HepG2 (cell line): ENCODE measurements around the gene SAMD8. TPM values are rescaled to one million over a fixed set of nuclear protein-coding genes. Genes with fewer than 3 reads are reported as not detected.

Experiments
- ATF5 ChIP-seq: sonication (generic); formaldehyde crosslinking; IDR thresholded peaks from 2 replicates; pipeline ENCODE4 v1.4.0; 2020; ENCODE audit warnings: mild to moderate bottlenecking, low read depth, missing genetic modification reagents
- ATF7-NPFF ChIP-seq: sonication (generic); formaldehyde crosslinking; IDR thresholded peaks from 2 replicates; pipeline ENCODE4 v1.8.1; 2023; ENCODE audit warnings: mild to moderate bottlenecking, low read depth, missing genetic modification reagents, moderate library complexity
- CHD4 ChIP-seq: fragments of 200-600 bp; sonication (generic); IDR thresholded peaks from 2 replicates; pipeline ENCODE4 v1.7.0; 2017; ENCODE audit warnings: mild to moderate bottlenecking, low read length, borderline replicate concordance
- DDIT3 ChIP-seq: sonication (generic); formaldehyde crosslinking; IDR thresholded peaks from 2 replicates; pipeline ENCODE4 v1.4.0; 2020; ENCODE audit warnings: mild to moderate bottlenecking, missing genetic modification reagents
- DPF2 ChIP-seq: sonication (generic); formaldehyde crosslinking; IDR thresholded peaks from 2 replicates; pipeline ENCODE4 v1.4.0; 2020; ENCODE audit warnings: mild to moderate bottlenecking, low read depth, missing genetic modification reagents, borderline replicate concordance
- FOXP4 ChIP-seq: sonication (generic); formaldehyde crosslinking; IDR thresholded peaks from 2 replicates; pipeline ENCODE4 v1.4.0; 2020; ENCODE audit warnings: missing genetic modification reagents
- HNF1B ChIP-seq: sonication (generic); formaldehyde crosslinking; IDR thresholded peaks from 2 replicates; pipeline ENCODE4 v1.5.1; 2020; ENCODE audit warnings: mild to moderate bottlenecking, moderate library complexity, missing genetic modification reagents
- HNRNPK ChIP-seq: fragments of 200-400 bp; formaldehyde crosslinking; IDR thresholded peaks from 2 replicates; pipeline ENCODE4 v1.6.1; 2018; ENCODE audit warnings: low read length, low read depth, moderate library complexity, mild to moderate bottlenecking; ENCODE audit not compliant: poor library complexity, severe bottlenecking
- NONO ChIP-seq, 2 experiments: fragments of 450-650 bp in 1 of 2; sonication (generic) in 1 of 2; formaldehyde crosslinking in 1 of 2; IDR thresholded peaks in 1 of 2; conservative IDR thresholded peaks in 1 of 2; 2 replicates each; pipeline versions ENCODE4 v1.6.1 to v1.8.0; 2017 to 2022; ENCODE audit warnings: mild to moderate bottlenecking in 1 of 2, missing genetic modification reagents in 1 of 2, moderate library complexity in 1 of 2
- NR0B2 ChIP-seq: sonication (generic); formaldehyde crosslinking; IDR thresholded peaks from 2 replicates; pipeline ENCODE4 v1.4.0; 2020; ENCODE audit warnings: mild to moderate bottlenecking, missing genetic modification reagents
- PAX8 ChIP-seq: sonication (generic); formaldehyde crosslinking; IDR thresholded peaks from 2 replicates; pipeline ENCODE4 v1.8.0; 2022; ENCODE audit warnings: mild to moderate bottlenecking, missing genetic modification reagents, borderline replicate concordance
- PHF5A ChIP-seq: IDR thresholded peaks from one replicate; pipeline ENCODE4 v1.6.1; 2018; ENCODE audit warnings: low read depth, missing genetic modification reagents; ENCODE audit not compliant: unreplicated experiment
- REL ChIP-seq: sonication (generic); formaldehyde crosslinking; conservative IDR thresholded peaks from 2 replicates; pipeline ENCODE4 v1.8.0; 2022; ENCODE audit warnings: mild to moderate bottlenecking, missing genetic modification reagents, moderate library complexity
- SNRNP70 ChIP-seq: fragments of 200-400 bp; formaldehyde crosslinking; IDR thresholded peaks from 2 replicates; pipeline ENCODE4 v1.6.1; 2017; ENCODE audit warnings: mild to moderate bottlenecking, low read depth, low read length, moderate library complexity
- ZFP36L2 ChIP-seq: sonication (generic); formaldehyde crosslinking; IDR thresholded peaks from 2 replicates; pipeline ENCODE4 v1.4.0; 2020; ENCODE audit warnings: missing genetic modification reagents
- ZNF124 ChIP-seq: sonication (generic); formaldehyde crosslinking; IDR thresholded peaks from 2 replicates; pipeline ENCODE4 v1.4.0; 2020; ENCODE audit warnings: missing genetic modification reagents
- ZNF180 ChIP-seq: sonication (generic); formaldehyde crosslinking; IDR thresholded peaks from 2 replicates; pipeline ENCODE4 v1.4.0; 2020; ENCODE audit warnings: low read depth, missing genetic modification reagents, borderline replicate concordance
- ZNF513 ChIP-seq: sonication (generic); formaldehyde crosslinking; conservative IDR thresholded peaks from 2 replicates; pipeline ENCODE4 v1.5.0; 2020; ENCODE audit warnings: missing genetic modification reagents
- ZNF546 ChIP-seq: sonication (generic); formaldehyde crosslinking; conservative IDR thresholded peaks from 2 replicates; pipeline ENCODE4 v1.8.1; 2023; ENCODE audit warnings: mild to moderate bottlenecking, missing genetic modification reagents
- ZNF564 ChIP-seq: sonication (generic); formaldehyde crosslinking; IDR thresholded peaks from 2 replicates; pipeline ENCODE4 v1.8.1; 2023; ENCODE audit warnings: mild to moderate bottlenecking, missing genetic modification reagents
- ZNF747 ChIP-seq: sonication (generic); formaldehyde crosslinking; IDR thresholded peaks from 2 replicates; pipeline ENCODE4 v1.8.1; 2023; ENCODE audit warnings: missing genetic modification reagents, mild to moderate bottlenecking, borderline replicate concordance
- polyA plus RNA-seq, 8 experiments: library from polyadenylated mRNA; depleted of rRNA in 3 of 8; stranded (reverse) in 7 of 8; unstranded in 1 of 8; fragments of >200 nt; fragmentation: Illumina TruSeq in 4 of 8; extraction: Trizol in 4 of 8; gene quantifications; 2 replicates each; pipeline versions ENCODE4 v1.2.1 to v1.2.3, GENCODE V29; 2011 to 2016; ENCODE audit warnings: low read depth in 4 of 8, missing spikeins in 1 of 8, mixed read lengths in 1 of 8; ENCODE audit not compliant: insufficient read depth in 1 of 8
- total RNA-seq, 5 experiments: library from RNA; depleted of rRNA; stranded (reverse); fragments of >200 nt; fragmentation: Illumina TruSeq; extraction: Trizol; gene quantifications; 2 replicates each; pipeline ENCODE4 v1.2.3, GENCODE V29; 2016; ENCODE audit warnings: low read depth in 1 of 5

SAMD8 gene
- total and polyA plus RNA-seq, 2 of the 13 experiments (the other 11 are each of a cell fraction or from before 2014, with no cell fraction given) = 10.4 to 13.2 TPM

GRCh38 chr10:75210282-75211006 lies 99.0 kb downstream of the SAMD8 start, which contains the start of gene VDAC2 (continued):
- TF ChIP-seq ZNF546 (CRISPR knock-in tag) = no peak; the same call in none of the 2 replicates
- no peak for TF ChIP-seq DDIT3 (CRISPR knock-in tag)
- peak; percentile 45; the same call in 1 of the 2 replicates for TF ChIP-seq ZNF564
- 0 out of 2 replicates have a peak, but pooled peaks have one; percentile 34 for TF ChIP-seq DPF2 (CRISPR knock-in tag)
- TF ChIP-seq NR0B2 = peak; percentile 82
- TF ChIP-seq PHF5A (CRISPR knock-in tag) = peak; percentile 81
- peak; percentile 46 for TF ChIP-seq ZNF124 (CRISPR knock-in tag)
- no peak for TF ChIP-seq NONO (IDR thresholded peaks at IDR 0.05)
- TF ChIP-seq NONO (CRISPR knock-in tag; conservative IDR thresholded peaks at IDR 0.05) = peak; percentile 94
- TF ChIP-seq SNRNP70 = no peak
- TF ChIP-seq ZNF180 = no peak
- no peak for TF ChIP-seq CHD4
- peak; percentile 80 for TF ChIP-seq PAX8
- TF ChIP-seq HNF1B = peak; percentile 94
- TF ChIP-seq FOXP4 (CRISPR knock-in tag) = peak; percentile 38
- peak; percentile 58; the same call in 1 of the 2 replicates for TF ChIP-seq ZNF747 (CRISPR knock-in tag)
- TF ChIP-seq ATF7-NPFF (CRISPR knock-in tag) = peak; percentile 39; the same call in 1 of the 2 replicates
- peak; percentile 38; the same call in 1 of the 2 replicates for TF ChIP-seq ATF5 (CRISPR knock-in tag)
- TF ChIP-seq REL (CRISPR knock-in tag) = peak; percentile 62; the same call in 1 of the 2 replicates
- TF ChIP-seq ZFP36L2 (CRISPR knock-in tag) = 0 out of 2 replicates have a peak, but pooled peaks have one; percentile 40
- TF ChIP-seq ZNF513 = 0 out of 2 replicates have a peak, but pooled peaks have one; percentile 74
- TF ChIP-seq HNRNPK = peak; percentile 75
